GM12878 (cell line): ENCODE results near the gene ANKRD65.

Experiments
- BRCA1 ChIP-seq: IDR thresholded peaks from 2 replicates; pipeline ENCODE4 v1.6.1; 2011; ENCODE audit warnings: low read depth, low read length, improper control_type of control experiment
- EZH2 ChIP-seq: IDR thresholded peaks from 2 replicates; pipeline ENCODE4 v1.6.1; 2012; ENCODE audit warnings: low read depth, mild to moderate bottlenecking, control low read depth, inconsistent platforms, low read length, borderline replicate concordance; ENCODE audit not compliant: control insufficient read depth
- SIX5 ChIP-seq: IDR thresholded peaks from 2 replicates; pipeline ENCODE4 v1.6.1; 2011; ENCODE audit warnings: mild to moderate bottlenecking, low read depth, low read length, moderate library complexity; ENCODE audit not compliant: severe bottlenecking
- TCF3 ChIP-seq: IDR thresholded peaks from 2 replicates; pipeline ENCODE4 v1.6.1; 2012; ENCODE audit warnings: low read depth, mild to moderate bottlenecking, low read length, borderline replicate concordance; ENCODE audit not compliant: insufficient read depth
- TF ChIP-seq, protein P1 (sequence below): IDR thresholded peaks from 2 replicates; pipeline ENCODE4 v1.6.1; 2012; ENCODE audit warnings: improper control_type of control experiment, low read depth, low read length; ENCODE audit not compliant: insufficient replicate concordance
- TF ChIP-seq, protein P2 (sequence below): IDR thresholded peaks from 2 replicates; pipeline ENCODE4 v1.6.1; 2011; ENCODE audit warnings: borderline replicate concordance, low read depth, mild to moderate bottlenecking, moderate library complexity, mixed read lengths, low read length; ENCODE audit not compliant: insufficient read depth; ENCODE audit errors: extremely low read length
- TF ChIP-seq, protein P3 (sequence below): fragments of 450-650 bp; IDR thresholded peaks from 2 replicates; pipeline ENCODE4 v1.6.1; 2017; ENCODE audit warnings: mild to moderate bottlenecking, moderate library complexity

DNA sequence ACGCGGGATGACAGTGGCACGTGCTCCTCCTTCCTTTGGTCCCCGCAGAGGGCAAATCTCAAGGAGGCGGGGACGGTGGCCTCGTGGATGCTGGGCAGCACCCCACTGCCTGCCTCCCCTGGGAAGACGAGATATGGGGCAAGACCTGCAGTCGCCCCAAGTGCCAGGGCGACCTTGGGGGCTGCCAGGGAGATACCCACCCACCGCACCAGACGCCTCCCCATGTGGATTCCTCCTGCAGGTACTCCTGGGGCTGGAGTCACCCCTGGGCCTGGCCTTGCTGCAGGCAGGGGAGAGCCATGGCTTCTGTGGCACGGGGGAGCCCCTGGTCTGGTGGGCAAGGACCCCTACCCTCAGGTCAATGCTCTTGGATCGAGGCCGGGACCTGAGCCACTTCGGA is 40.2 kb downstream of the ANKRD65 start:
- TF ChIP-seq, protein P1, sequence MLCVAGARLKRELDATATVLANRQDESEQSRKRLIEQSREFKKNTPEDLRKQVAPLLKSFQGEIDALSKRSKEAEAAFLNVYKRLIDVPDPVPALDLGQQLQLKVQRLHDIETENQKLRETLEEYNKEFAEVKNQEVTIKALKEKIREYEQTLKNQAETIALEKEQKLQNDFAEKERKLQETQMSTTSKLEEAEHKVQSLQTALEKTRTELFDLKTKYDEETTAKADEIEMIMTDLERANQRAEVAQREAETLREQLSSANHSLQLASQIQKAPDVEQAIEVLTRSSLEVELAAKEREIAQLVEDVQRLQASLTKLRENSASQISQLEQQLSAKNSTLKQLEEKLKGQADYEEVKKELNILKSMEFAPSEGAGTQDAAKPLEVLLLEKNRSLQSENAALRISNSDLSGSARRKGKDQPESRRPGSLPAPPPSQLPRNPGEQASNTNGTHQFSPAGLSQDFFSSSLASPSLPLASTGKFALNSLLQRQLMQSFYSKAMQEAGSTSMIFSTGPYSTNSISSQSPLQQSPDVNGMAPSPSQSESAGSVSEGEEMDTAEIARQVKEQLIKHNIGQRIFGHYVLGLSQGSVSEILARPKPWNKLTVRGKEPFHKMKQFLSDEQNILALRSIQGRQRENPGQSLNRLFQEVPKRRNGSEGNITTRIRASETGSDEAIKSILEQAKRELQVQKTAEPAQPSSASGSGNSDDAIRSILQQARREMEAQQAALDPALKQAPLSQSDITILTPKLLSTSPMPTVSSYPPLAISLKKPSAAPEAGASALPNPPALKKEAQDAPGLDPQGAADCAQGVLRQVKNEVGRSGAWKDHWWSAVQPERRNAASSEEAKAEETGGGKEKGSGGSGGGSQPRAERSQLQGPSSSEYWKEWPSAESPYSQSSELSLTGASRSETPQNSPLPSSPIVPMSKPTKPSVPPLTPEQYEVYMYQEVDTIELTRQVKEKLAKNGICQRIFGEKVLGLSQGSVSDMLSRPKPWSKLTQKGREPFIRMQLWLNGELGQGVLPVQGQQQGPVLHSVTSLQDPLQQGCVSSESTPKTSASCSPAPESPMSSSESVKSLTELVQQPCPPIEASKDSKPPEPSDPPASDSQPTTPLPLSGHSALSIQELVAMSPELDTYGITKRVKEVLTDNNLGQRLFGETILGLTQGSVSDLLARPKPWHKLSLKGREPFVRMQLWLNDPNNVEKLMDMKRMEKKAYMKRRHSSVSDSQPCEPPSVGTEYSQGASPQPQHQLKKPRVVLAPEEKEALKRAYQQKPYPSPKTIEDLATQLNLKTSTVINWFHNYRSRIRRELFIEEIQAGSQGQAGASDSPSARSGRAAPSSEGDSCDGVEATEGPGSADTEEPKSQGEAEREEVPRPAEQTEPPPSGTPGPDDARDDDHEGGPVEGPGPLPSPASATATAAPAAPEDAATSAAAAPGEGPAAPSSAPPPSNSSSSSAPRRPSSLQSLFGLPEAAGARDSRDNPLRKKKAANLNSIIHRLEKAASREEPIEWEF, result no peak
- TF ChIP-seq, protein P2, sequence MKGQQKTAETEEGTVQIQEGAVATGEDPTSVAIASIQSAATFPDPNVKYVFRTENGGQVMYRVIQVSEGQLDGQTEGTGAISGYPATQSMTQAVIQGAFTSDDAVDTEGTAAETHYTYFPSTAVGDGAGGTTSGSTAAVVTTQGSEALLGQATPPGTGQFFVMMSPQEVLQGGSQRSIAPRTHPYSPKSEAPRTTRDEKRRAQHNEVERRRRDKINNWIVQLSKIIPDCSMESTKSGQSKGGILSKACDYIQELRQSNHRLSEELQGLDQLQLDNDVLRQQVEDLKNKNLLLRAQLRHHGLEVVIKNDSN, result no peak
- no peak for TF ChIP-seq BRCA1
- TF ChIP-seq SIX5, result no peak
- no peak for TF ChIP-seq TCF3
- TF ChIP-seq, protein P3, sequence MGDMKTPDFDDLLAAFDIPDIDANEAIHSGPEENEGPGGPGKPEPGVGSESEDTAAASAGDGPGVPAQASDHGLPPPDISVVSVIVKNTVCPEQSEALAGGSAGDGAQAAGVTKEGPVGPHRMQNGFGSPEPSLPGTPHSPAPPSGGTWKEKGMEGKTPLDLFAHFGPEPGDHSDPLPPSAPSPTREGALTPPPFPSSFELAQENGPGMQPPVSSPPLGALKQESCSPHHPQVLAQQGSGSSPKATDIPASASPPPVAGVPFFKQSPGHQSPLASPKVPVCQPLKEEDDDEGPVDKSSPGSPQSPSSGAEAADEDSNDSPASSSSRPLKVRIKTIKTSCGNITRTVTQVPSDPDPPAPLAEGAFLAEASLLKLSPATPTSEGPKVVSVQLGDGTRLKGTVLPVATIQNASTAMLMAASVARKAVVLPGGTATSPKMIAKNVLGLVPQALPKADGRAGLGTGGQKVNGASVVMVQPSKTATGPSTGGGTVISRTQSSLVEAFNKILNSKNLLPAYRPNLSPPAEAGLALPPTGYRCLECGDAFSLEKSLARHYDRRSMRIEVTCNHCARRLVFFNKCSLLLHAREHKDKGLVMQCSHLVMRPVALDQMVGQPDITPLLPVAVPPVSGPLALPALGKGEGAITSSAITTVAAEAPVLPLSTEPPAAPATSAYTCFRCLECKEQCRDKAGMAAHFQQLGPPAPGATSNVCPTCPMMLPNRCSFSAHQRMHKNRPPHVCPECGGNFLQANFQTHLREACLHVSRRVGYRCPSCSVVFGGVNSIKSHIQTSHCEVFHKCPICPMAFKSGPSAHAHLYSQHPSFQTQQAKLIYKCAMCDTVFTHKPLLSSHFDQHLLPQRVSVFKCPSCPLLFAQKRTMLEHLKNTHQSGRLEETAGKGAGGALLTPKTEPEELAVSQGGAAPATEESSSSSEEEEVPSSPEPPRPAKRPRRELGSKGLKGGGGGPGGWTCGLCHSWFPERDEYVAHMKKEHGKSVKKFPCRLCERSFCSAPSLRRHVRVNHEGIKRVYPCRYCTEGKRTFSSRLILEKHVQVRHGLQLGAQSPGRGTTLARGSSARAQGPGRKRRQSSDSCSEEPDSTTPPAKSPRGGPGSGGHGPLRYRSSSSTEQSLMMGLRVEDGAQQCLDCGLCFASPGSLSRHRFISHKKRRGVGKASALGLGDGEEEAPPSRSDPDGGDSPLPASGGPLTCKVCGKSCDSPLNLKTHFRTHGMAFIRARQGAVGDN, result no peak
- no peak for TF ChIP-seq EZH2
